Measurements from ENCODE around the gene GATAD2B. TPM values are rescaled to one million over a fixed set of nuclear protein-coding genes. Genes with fewer than 3 reads are reported as not detected.
"Not testable (repeated sequence)": the region's sequence is repeated elsewhere in the genome, so short reads cannot be mapped to it uniquely, and the experiment has no call there.

GATAD2B gene
- total and polyA plus RNA-seq, 2 donors (not counting 3 experiments of a cell fraction or from before 2014, with no cell fraction given): 8.5 to 46.3 TPM

GRCh38 chr1:153845158-153845557 lies 77.6 kb downstream of the GATAD2B start:
- no peak for TF ChIP-seq CTCF (IDR thresholded peaks at IDR 0.05; ENCODE audit: extremely low read depth in 1 of 2, insufficient read depth in 1 of 2, low read depth in 1 of 2, low read length in 2 of 2)
- TF ChIP-seq MYC (IDR thresholded peaks at IDR 0.05; ENCODE audit: low read depth, low read length): no peak
- no peak for TF ChIP-seq GATA2 (IDR thresholded peaks at IDR 0.05; ENCODE audit: insufficient read depth, insufficient read length, low read depth, low read length)
- no peak for TF ChIP-seq EZH2 (IDR thresholded peaks at IDR 0.05; ENCODE audit: borderline replicate concordance, low read depth, low read length, severe bottlenecking)
- TF ChIP-seq POLR2A (IDR thresholded peaks at IDR 0.05; ENCODE audit: low read depth, low read length): no peak
- H3K4me1 ChIP-seq (ENCODE audit: control insufficient read depth, extremely low read depth, insufficient read depth, low read length): no peaks in the 10 kb centered on the region
- no peaks in the 10 kb centered on the region for H3K9me1 ChIP-seq (replicated peaks; ENCODE audit: control insufficient read depth, extremely low read depth, insufficient read depth, low read length)
- no peaks in the 10 kb centered on the region for H3K36me3 ChIP-seq (ENCODE audit: control insufficient read depth in 2 of 2, extremely low read depth in 1 of 2, insufficient read depth in 2 of 2, low read length in 2 of 2)
- no peak overlapping the region for H3K4me2 ChIP-seq (ENCODE audit: insufficient read depth, low read length)
- no peak for DNase-seq (ENCODE audit: low read depth, low spot score)
- H3K9ac ChIP-seq (replicated peaks; ENCODE audit: extremely low read depth, insufficient read depth, low read length): no peak overlapping the region
- H3K4me3 ChIP-seq (replicated peaks in 1 of 3; ENCODE audit: insufficient read depth in 1 of 3, low read depth in 1 of 3, low read length in 3 of 3): no peak overlapping the region
- H4K20me1 ChIP-seq (replicated peaks; ENCODE audit: control insufficient read depth, extremely low read depth, insufficient read depth, low read length): no peaks in the 10 kb centered on the region
- no peaks in the 10 kb centered on the region for H3K9me3 ChIP-seq (replicated peaks; ENCODE audit: control insufficient read depth, insufficient read depth, low read length)
- no peaks in the 10 kb centered on the region for H3K27me3 ChIP-seq (ENCODE audit: control insufficient read depth in 2 of 2, insufficient read depth in 2 of 2, low read length in 2 of 2)
- ChIA-PET CTCF (no interaction called here), POLR2A (interaction anchor here (0.7 kb wide), 1 partner anchor 18 kb away, joined by 3 read pairs; no protein-coding TSS in a partner anchor)
- BruUV-seq (replicated peaks): no TSS peak
- H2AFZ ChIP-seq (ENCODE audit: low read depth, low read length): no peak overlapping the region
- intact Hi-C loops (cut with micrococcal nuclease) (no loop called here), dilution Hi-C loops (cut with MboI; ENCODE audit: extremely low pct_ligation_motif_present, low sequenced_read_pairs) (no loop called here)
- peaks cover 12% of the 10 kb centered on the region for H3K79me2 ChIP-seq (ENCODE audit: control insufficient read depth, insufficient read depth, low read length)
- no peak for FAIRE-seq
- no peak overlapping the region for H3K27ac ChIP-seq (ENCODE audit: insufficient read depth, low read depth, low read length)

GRCh38 chr1:153844349-153844748 lies 78.4 kb downstream of the GATAD2B start:
- H3K27ac ChIP-seq (ENCODE audit: insufficient read depth, low read depth, low read length); H3K9me1 ChIP-seq (replicated peaks; ENCODE audit: control insufficient read depth, extremely low read depth, insufficient read depth, low read length); H3K4me1 ChIP-seq (ENCODE audit: control insufficient read depth, extremely low read depth, insufficient read depth, low read length); intact Hi-C loops (cut with micrococcal nuclease); H3K27me3 ChIP-seq (ENCODE audit: control insufficient read depth in 2 of 2, insufficient read depth in 2 of 2, low read length in 2 of 2); H3K9me3 ChIP-seq (replicated peaks; ENCODE audit: control insufficient read depth, insufficient read depth, low read length); H3K4me2 ChIP-seq (ENCODE audit: insufficient read depth, low read length); H3K9ac ChIP-seq (replicated peaks; ENCODE audit: extremely low read depth, insufficient read depth, low read length); H3K4me3 ChIP-seq (replicated peaks in 1 of 3; ENCODE audit: insufficient read depth in 1 of 3, low read depth in 1 of 3, low read length in 3 of 3); dilution Hi-C loops (cut with MboI; ENCODE audit: extremely low pct_ligation_motif_present, low sequenced_read_pairs); BruUV-seq (replicated peaks); CTCF ChIA-PET; FAIRE-seq; POLR2A ChIA-PET; DNase-seq (ENCODE audit: low read depth, low spot score); H3K36me3 ChIP-seq (ENCODE audit: control insufficient read depth in 2 of 2, extremely low read depth in 1 of 2, insufficient read depth in 2 of 2, low read length in 2 of 2); H4K20me1 ChIP-seq (replicated peaks; ENCODE audit: control insufficient read depth, extremely low read depth, insufficient read depth, low read length); H2AFZ ChIP-seq (ENCODE audit: low read depth, low read length): not testable (repeated sequence)
- peaks cover 12% of the 10 kb centered on the region for H3K79me2 ChIP-seq (ENCODE audit: control insufficient read depth, insufficient read depth, low read length)

All from endothelial cell of umbilical vein (primary cell).